Fibroblast of skin of right biceps (primary cell): ENCODE results near the gene XRCC6.
"Not testable (repeated sequence)": the region's sequence is repeated elsewhere in the genome, so short reads cannot be mapped to it uniquely, and the experiment has no call there.

ENCODE experiments used
- DNase-seq: peaks from one replicate; pipeline ENCODE4 v3.0.0-alpha.2; 2013

Gene XRCC6

DNA sequence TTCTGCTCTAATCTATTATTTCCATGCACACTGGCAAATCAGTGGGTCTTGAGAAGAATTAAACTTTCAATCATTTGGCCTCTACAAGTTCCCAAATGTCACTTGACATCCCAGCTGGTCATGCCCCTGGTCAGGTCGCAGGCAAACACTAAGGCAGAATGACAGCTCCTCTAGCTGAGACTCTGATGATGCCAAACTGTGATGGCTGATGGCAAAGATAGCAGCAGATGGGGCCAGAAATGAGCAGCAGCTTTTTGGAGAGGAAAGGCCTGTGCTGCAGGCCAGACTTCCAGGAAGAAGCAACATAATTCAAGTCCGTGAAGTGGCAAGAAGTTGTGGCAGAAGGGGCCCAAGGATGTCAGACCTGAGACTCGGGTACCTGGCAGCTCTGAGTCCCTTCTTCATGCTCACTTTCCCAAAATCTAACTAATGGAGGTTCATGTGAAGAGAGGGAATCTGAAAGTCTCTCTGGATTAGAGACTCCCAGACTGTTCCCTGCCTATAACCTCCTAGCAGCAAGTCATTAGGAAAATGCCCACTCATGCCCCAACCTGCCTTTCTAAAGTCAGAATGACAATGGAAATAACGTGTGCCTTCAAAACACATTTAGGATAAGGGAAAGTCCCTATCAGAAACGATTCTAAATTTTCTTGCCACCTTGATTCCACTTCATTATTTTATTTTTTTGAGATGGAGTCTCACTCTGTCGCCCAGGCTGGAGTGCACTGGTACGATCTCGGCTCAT, 22.0 kb upstream of the XRCC6 start:
- no peak for DNase-seq

GRCh38 chr22:41600976-41601375, 20.1 kb upstream of the XRCC6 start:
- no peak for DNase-seq

GRCh38 chr22:41603873-41604332, 17.2 kb upstream of the XRCC6 start:
- no peak for DNase-seq

- DNase-seq = no peak
These were observed 12.7 kb upstream of the XRCC6 start for GRCh38 chr22:41608386-41608785.

GRCh38 chr22:41612603-41613306, 8.3 kb upstream of the XRCC6 start:
- no peak for DNase-seq

DNA sequence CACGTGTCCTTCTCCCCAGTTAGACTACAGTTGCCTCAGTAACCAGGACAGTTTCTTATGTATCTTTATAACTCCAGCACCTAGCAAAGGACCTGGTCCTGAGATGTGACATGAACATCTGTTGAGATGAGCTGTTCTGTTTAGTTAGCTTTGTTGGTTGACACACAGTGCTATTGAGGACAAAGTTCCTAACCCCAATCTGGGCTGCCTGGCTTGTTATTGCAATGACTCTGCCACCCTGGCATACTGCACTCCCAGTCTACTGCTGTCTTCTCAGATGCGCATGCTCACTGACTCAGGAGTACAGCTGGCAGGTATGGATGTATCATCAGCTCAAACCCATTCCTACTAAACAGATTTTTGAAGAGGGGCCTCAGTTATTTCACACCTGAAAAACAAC, 7.6 kb upstream of the XRCC6 start:
- no peak for DNase-seq

DNA sequence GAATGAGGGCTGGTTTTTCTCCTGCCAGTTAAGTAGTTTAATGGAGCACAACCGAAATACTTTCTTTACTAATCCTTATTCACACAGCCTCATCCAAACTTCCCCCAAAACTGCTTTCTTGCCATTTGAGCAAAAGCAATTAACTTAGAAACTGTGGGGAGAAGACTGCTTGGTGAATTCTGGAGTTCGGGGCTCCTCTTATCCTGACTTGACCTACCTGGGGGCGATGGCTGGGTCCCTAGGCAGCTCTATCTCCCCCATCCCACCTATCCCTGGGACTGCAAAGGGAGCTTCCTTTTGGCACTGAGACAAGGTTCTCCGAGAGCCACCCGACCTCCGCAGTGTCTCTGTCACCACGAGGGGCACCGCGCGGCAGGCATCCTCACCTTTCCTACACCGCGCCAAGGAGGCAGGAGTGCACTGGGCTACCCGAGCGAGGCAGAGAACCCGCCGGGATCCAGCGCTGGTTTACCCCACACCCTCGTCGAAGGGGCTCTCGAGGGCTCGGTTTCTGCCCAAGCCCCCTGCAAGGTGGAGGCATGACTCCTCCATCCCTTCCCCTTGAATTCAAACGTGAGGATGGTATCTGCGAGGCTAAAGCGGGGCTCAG, 1.0 kb upstream of the XRCC6 start:
- peak; percentile 26 for DNase-seq

- DNase-seq = peak; percentile 18
These were observed 451 bp upstream of the XRCC6 start, which contains the start of gene DESI1 for GRCh38 chr22:41620589-41621098. Gene DESI1 (minus strand): TSS chr22:41621043. CDS start chr22:41620839, 204 bp downstream.

GRCh38 chr22:41621911-41622179, 750 bp downstream of the XRCC6 start:
- no peak for DNase-seq

- DNase-seq = no peak
These were observed 4.5 kb downstream of the XRCC6 start for GRCh38 chr22:41625577-41625976.

GRCh38 chr22:41631115-41631514, 10.0 kb downstream of the XRCC6 start:
- DNase-seq = not testable (repeated sequence)

DNA sequence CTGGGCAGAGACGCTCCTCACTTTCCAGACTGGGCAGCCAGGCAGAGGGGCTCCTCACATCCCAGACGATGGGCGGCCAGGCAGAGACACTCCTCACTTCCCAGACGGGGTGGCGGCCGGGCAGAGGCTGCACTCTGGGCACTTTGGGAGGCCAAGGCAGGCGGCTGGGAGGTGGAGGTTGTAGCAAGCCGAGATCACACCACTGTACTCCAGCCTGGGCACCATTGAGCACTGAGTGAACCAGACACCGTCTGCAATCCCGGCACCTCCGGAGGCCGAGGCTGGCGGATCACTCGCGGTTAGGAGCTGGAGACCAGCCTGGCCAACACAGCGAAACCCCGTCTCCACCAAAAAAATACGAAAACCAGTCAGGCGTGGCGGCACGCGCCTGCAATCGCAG, 10.5 kb downstream of the XRCC6 start:
- not testable (repeated sequence) for DNase-seq

DNA sequence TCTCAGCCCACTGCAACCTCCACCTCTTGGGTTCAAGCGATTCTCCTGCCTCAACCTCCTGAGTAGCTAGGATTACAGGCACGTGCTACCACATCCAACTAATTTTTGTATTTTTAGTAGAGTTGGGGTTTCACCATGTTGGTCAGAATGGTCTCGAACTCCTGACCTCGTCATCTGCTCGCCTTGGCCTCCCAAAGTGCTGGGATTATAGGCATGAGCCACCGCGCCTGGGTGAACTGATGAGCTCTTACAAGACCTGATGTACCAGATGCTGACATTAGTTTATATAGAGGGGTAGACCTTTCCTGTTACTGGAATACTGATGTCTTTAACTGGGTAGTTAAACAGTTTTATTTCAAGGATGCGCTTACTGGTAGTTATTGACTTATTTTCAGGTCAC, 13.5 kb downstream of the XRCC6 start:
- not testable (repeated sequence) for DNase-seq

GRCh38 chr22:41636467-41636866, 15.4 kb downstream of the XRCC6 start:
- no peak for DNase-seq

DNA sequence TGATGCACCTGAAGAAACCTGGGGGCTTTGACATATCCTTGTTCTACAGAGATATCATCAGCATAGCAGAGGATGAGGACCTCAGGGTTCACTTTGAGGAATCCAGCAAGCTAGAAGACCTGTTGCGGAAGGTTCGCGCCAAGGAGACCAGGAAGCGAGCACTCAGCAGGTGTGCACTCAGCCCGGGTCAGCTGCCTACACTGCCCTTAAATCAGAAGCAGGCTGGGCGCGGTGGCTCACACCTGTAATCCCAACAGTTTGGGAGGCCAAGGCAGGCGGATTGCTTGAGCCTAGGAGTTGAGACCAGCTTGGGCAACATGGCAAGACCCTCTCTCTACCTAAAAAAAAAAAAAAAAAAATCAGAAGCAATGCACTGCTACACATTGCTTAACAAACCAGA, 16.5 kb downstream of the XRCC6 start:
- not testable (repeated sequence) for DNase-seq

GRCh38 chr22:41638124-41638523, 17.0 kb downstream of the XRCC6 start:
- DNase-seq = no peak

- no peak for DNase-seq
These were observed 17.7 kb downstream of the XRCC6 start for GRCh38 chr22:41638748-41639147.

DNA sequence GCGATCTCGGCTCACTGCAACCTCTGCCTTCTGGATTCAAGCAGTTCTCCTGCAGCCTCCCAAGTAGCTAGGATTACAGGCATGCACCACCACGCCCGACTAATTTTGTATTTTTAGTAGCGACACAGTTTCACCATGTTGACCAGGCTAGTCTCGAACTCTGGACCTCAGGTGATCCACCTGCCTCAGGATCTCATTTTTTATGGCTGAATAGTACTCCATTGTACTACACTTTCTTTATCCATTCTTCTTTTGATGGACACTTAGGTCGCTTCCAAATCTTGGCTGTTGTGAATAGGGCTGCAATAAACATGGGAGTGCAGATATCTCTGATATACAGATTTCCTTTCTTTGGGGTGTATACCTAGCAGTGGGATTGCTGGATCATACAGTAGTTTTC, 20.8 kb downstream of the XRCC6 start:
- no peak for DNase-seq

GRCh38 chr22:41642331-41643110, 21.4 kb downstream of the XRCC6 start:
- peak; percentile 32 for DNase-seq

GRCh38 chr22:41647771-41648170, 26.7 kb downstream of the XRCC6 start:
- DNase-seq = no peak

GRCh38 chr22:41648432-41648831, 27.3 kb downstream of the XRCC6 start:
- DNase-seq = peak; percentile 19

DNA sequence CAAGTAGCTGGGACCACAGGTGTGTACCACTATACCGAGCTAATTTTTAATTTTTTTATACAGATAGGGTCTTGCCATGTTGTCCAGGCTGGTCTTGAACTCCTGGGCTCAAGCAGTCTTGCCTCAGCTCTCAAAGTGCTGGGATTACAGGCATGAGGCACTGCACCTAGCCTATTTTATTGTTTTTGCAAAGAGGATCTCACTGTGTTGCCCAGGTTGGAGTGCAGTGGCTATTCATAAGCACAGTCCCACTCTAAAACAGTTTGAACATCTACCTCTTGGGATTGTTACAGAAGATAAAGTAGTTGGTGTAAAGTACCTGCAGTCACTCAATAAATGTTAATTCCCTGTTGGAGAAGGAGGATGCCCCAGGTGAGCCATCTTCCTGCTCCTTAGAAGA, 29.1 kb downstream of the XRCC6 start:
- no peak for DNase-seq

DNA sequence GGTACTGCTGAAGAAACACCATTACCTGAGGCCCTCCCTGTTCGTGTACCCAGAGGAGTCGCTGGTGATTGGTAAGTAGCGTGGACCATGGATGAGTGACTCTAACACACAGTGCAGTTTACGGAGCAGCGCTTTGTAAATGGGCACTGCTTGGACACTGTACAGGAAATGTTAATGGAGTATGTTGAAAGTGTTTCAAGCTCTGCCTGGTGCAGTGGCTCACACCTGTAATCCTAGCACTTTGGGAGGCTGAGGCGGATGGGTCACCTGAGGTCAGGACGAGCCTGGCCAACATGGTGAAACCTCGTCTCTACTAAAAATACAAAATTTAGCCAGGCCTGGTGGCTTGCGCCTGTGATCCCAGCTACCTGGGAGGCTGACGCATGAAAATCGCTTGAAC, 29.7 kb downstream of the XRCC6 start:
- no peak for DNase-seq
